Endothelial cell of umbilical vein (primary cell): Measurements from ENCODE around the gene USP34. TPM values are rescaled to one million over a fixed set of nuclear protein-coding genes. Genes with fewer than 3 reads are reported as not detected.

ENCODE experiments used
- BruUV-seq: library from RNA; stranded (reverse); fragments of 400-500 nt; replicated peaks from 2 replicates; lab custom pipeline; 2021; lab: Mats Ljungman, UMichigan
- CTCF ChIA-PET: fragments of 300-600, 350-600 bp; sonication (Branson Sonifier 250); formaldehyde crosslinking; loops from one replicate; lab custom pipeline; 2021; ENCODE audit warnings: antibody characterized with exemption, inconsistent platforms; lab: Charles Lee
- POLR2A ChIA-PET: fragments of 300-600, 350-600 bp; sonication (Branson Sonifier 250); formaldehyde crosslinking; loops from one replicate; lab custom pipeline; 2021; ENCODE audit warnings: antibody characterized with exemption, inconsistent platforms; lab: Charles Lee
- DNase-seq: peaks from one replicate; pipeline ENCODE4 v3.0.0-alpha.2; 2011; ENCODE audit warnings: low read depth, low spot score
- FAIRE-seq: peaks from 2 replicates; lab custom pipeline; 2011; peaks lifted over from hg19 to GRCh38; lab: Jason Lieb, UNC
- H2AFZ ChIP-seq: 2 replicates; pipeline ENCODE4 v1.6.0; 2012; ENCODE audit warnings: low read depth, low read length, control low read depth, inconsistent platforms
- H3K27ac ChIP-seq: 2 replicates; pipeline ENCODE4 v1.5.1; 2011; ENCODE audit warnings: low read depth, mild to moderate bottlenecking, control low read depth, low read length, moderate library complexity; ENCODE audit not compliant: insufficient read depth
- H3K27me3 ChIP-seq, 2 experiments: 2 replicates each; pipeline versions ENCODE4 v1.6.0 to v1.6.1; 2011; ENCODE audit warnings: low read length in 2 of 2, mixed read lengths in 1 of 2; ENCODE audit not compliant: control insufficient read depth in 2 of 2, insufficient read depth in 2 of 2
- H3K36me3 ChIP-seq, 2 experiments: 2 replicates in 1 of 2; 3 replicates in 1 of 2; pipeline ENCODE4 v1.5.1; 2011; ENCODE audit warnings: low read length in 2 of 2, mild to moderate bottlenecking in 1 of 2, moderate library complexity in 1 of 2; ENCODE audit not compliant: control insufficient read depth in 2 of 2, insufficient read depth in 2 of 2; ENCODE audit errors: extremely low read depth in 1 of 2
- H3K4me1 ChIP-seq: 3 replicates; pipeline ENCODE4 v1.5.1; 2011; ENCODE audit warnings: mild to moderate bottlenecking, low read length; ENCODE audit not compliant: control insufficient read depth, insufficient read depth; ENCODE audit errors: extremely low read depth
- H3K4me2 ChIP-seq: 2 replicates; pipeline ENCODE4 v1.6.1; 2011; ENCODE audit warnings: low read length, control low read depth, mixed read lengths; ENCODE audit not compliant: insufficient read depth
- H3K4me3 ChIP-seq, 3 experiments: fragments of 200-600 bp in 1 of 3; sonication (generic), shearing (Covaris generic) in 1 of 3; replicated peaks in 1 of 3; 2 replicates each; pipeline ENCODE4 v1.5.1; 2011 to 2016; ENCODE audit warnings: control low read depth in 3 of 3, low read length in 3 of 3, mild to moderate bottlenecking in 2 of 3, inconsistent platforms in 1 of 3, low read depth in 1 of 3, moderate library complexity in 1 of 3; ENCODE audit not compliant: insufficient read depth in 1 of 3
- H3K79me2 ChIP-seq: 2 replicates; pipeline ENCODE4 v1.6.0; 2012; ENCODE audit warnings: low read length, inconsistent platforms; ENCODE audit not compliant: control insufficient read depth, insufficient read depth
- H3K9ac ChIP-seq: replicated peaks from 2 replicates; pipeline ENCODE3; 2011; ENCODE audit warnings: low read length, control low read depth; ENCODE audit not compliant: insufficient read depth; ENCODE audit errors: extremely low read depth
- H3K9me1 ChIP-seq: replicated peaks from 3 replicates; pipeline ENCODE4 v1.6.0; 2011; ENCODE audit warnings: mild to moderate bottlenecking, low read length; ENCODE audit not compliant: control insufficient read depth, insufficient read depth; ENCODE audit errors: extremely low read depth
- H3K9me3 ChIP-seq: replicated peaks from 2 replicates; pipeline ENCODE4 v1.5.1; 2012; ENCODE audit warnings: low read length, inconsistent platforms; ENCODE audit not compliant: control insufficient read depth, insufficient read depth
- H4K20me1 ChIP-seq: replicated peaks from 2 replicates; pipeline ENCODE3; 2011; ENCODE audit warnings: mild to moderate bottlenecking, low read length; ENCODE audit not compliant: control insufficient read depth, insufficient read depth; ENCODE audit errors: extremely low read depth
- GATA2 ChIP-seq: IDR thresholded peaks from 2 replicates; pipeline ENCODE4 v1.7.0; 2011; ENCODE audit warnings: low read depth, mild to moderate bottlenecking, moderate library complexity, mixed read lengths, low read length; ENCODE audit not compliant: insufficient read length, insufficient read depth
- JUN ChIP-seq: IDR thresholded peaks from 2 replicates; pipeline ENCODE4 v1.6.1; 2011; ENCODE audit warnings: borderline replicate concordance, low read depth; ENCODE audit not compliant: insufficient read length, insufficient read depth
- MYC ChIP-seq: IDR thresholded peaks from one replicate; pipeline ENCODE4 v1.6.1; 2011; ENCODE audit warnings: mild to moderate bottlenecking, low read depth, low read length
- POLR2A ChIP-seq: IDR thresholded peaks from 2 replicates; pipeline ENCODE4 v1.6.1; 2012; ENCODE audit warnings: low read depth, mild to moderate bottlenecking, control low read depth, low read length
- dilution Hi-C: fragments of 300-500 bp; cut with MboI; formaldehyde crosslinking; loops from one replicate; pipeline ENCODE4 v1.15.0; 2019; ENCODE audit warnings: low sequenced_read_pairs; ENCODE audit not compliant: extremely low pct_ligation_motif_present
- intact Hi-C: fragments of 100-400 bp; cut with micrococcal nuclease; formaldehyde crosslinking; loops from one replicate; pipeline ENCODE4 v1.10.0; 2022
- polyA plus RNA-seq, 4 experiments: library from polyadenylated mRNA; depleted of rRNA in 3 of 4; stranded (reverse) in 3 of 4; unstranded in 1 of 4; fragments of >200 nt; gene quantifications; 2 replicates each; pipeline versions ENCODE4 v1.2.1 to v1.2.3, GENCODE V29; 2011 to 2012; ENCODE audit warnings: missing spikeins in 1 of 4
- total RNA-seq: library from RNA; stranded (reverse); gene quantifications from 2 replicates; pipeline ENCODE4 v1.2.3, GENCODE V29; 2021
- TF ChIP-seq, protein P1 (sequence below), 2 donors: IDR thresholded peaks; 1 replicate in 1 of 2; 2 replicates in 1 of 2; pipeline ENCODE4 v1.5.1; 2011; ENCODE audit warnings: low read length in 2 of 2, mild to moderate bottlenecking in 2 of 2, moderate library complexity in 2 of 2, control low read depth in 1 of 2, inconsistent platforms in 1 of 2, low read depth in 1 of 2; ENCODE audit not compliant: insufficient read depth in 1 of 2; ENCODE audit errors: extremely low read depth in 1 of 2
- TF ChIP-seq, protein P2 (sequence below): IDR thresholded peaks from 2 replicates; pipeline ENCODE4 v1.6.1; 2011; ENCODE audit not compliant: insufficient read depth, insufficient read length

The USP34 gene
- total and polyA plus RNA-seq, 2 donors (not counting 3 experiments of a cell fraction or from before 2014, with no cell fraction given): 46.3 to 96.9 TPM

GRCh38 chr2:61471905-61472805 lies 1.3 kb upstream of the USP34 start:
- TF ChIP-seq JUN: no peak
- TF ChIP-seq MYC: no peak
- TF ChIP-seq POLR2A: peak; percentile 65
- TF ChIP-seq, protein P1, sequence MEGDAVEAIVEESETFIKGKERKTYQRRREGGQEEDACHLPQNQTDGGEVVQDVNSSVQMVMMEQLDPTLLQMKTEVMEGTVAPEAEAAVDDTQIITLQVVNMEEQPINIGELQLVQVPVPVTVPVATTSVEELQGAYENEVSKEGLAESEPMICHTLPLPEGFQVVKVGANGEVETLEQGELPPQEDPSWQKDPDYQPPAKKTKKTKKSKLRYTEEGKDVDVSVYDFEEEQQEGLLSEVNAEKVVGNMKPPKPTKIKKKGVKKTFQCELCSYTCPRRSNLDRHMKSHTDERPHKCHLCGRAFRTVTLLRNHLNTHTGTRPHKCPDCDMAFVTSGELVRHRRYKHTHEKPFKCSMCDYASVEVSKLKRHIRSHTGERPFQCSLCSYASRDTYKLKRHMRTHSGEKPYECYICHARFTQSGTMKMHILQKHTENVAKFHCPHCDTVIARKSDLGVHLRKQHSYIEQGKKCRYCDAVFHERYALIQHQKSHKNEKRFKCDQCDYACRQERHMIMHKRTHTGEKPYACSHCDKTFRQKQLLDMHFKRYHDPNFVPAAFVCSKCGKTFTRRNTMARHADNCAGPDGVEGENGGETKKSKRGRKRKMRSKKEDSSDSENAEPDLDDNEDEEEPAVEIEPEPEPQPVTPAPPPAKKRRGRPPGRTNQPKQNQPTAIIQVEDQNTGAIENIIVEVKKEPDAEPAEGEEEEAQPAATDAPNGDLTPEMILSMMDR (IDR thresholded peaks at IDR 0.05; ENCODE audit: extremely low read depth in 1 of 2, insufficient read depth in 1 of 2, low read depth in 1 of 2, low read length in 2 of 2): no peak
- TF ChIP-seq GATA2: no peak
- TF ChIP-seq, protein P2, sequence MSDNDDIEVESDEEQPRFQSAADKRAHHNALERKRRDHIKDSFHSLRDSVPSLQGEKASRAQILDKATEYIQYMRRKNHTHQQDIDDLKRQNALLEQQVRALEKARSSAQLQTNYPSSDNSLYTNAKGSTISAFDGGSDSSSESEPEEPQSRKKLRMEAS: no peak
- Histone ChIP-seq H3K27me3 (no peaks in the 10 kb centered on the region), H3K4me2 (peak overlapping the region; percentile 81), H3K4me3 (peak overlapping the region; percentile 68 to 87 (median 73)), H3K36me3 (peaks cover under 1 to 3% of the 10 kb centered on the region in 2 experiments), H3K9ac (peak overlapping the region; percentile 99), H3K4me1 (peaks cover 12% of the 10 kb centered on the region), H3K27ac (peak overlapping the region; percentile 96), H3K9me3 (no peaks in the 10 kb centered on the region), H2AFZ (peak overlapping the region; percentile 91), H3K79me2 (peaks cover 37% of the 10 kb centered on the region), H3K9me1 (no peaks in the 10 kb centered on the region), H4K20me1 (no peaks in the 10 kb centered on the region)
- dilution Hi-C loops (no loop called here), intact Hi-C loops (loop anchor here (1.0 to 2.0 kb wide), 4 partner anchors 12 to 295 kb away; partner anchors contain the start of gene XPO1)
- BruUV-seq: no TSS peak
- CTCF ChIA-PET: interaction anchor here (1.6 kb wide), 1 partner anchor 46 kb away, joined by 4 read pairs; no protein-coding TSS in a partner anchor
- POLR2A ChIA-PET: interaction anchor here (0.7 kb wide), 2 partner anchors 61 to 295 kb away, joined by 3 to 4 read pairs; no protein-coding TSS in a partner anchor
- DNase-seq: no peak
- FAIRE-seq: peak; percentile 67
